KOPT-K1 (cell line): ENCODE measurements around the gene EGR4.

ENCODE experiments used
- H3K27ac ChIP-seq: fragments of 200-600 bp; sonication (generic); 2 replicates; pipeline ENCODE4 v1.5.1; 2016; ENCODE audit warnings: antibody characterized with exemption, mild to moderate bottlenecking, low read depth, low read length; ENCODE audit not compliant: poor library complexity, severe bottlenecking
- H3K36me3 ChIP-seq: fragments of 200-600 bp; sonication (generic); 2 replicates; pipeline ENCODE4 v1.5.1; 2017; ENCODE audit warnings: antibody characterized with exemption, mild to moderate bottlenecking, low read length, moderate library complexity; ENCODE audit not compliant: insufficient read depth
- H3K9me3 ChIP-seq: fragments of 200-600 bp; sonication (generic); 2 replicates; pipeline ENCODE4 v1.5.1; 2017; ENCODE audit warnings: antibody characterized with exemption, low read length, mild to moderate bottlenecking; ENCODE audit not compliant: insufficient read depth, poor library complexity, severe bottlenecking

EGR4 gene

GRCh38 chr2:73293534-73294171 lies at the start of gene EGR4:
Gene EGR4, minus strand, starts transcription at chr2:73293548. Its CDS starts 231 bp downstream, at chr2:73293317.
- Histone ChIP-seq H3K36me3 (no peaks in the 10 kb centered on the region), H3K9me3 (peaks cover 4% of the 10 kb centered on the region), H3K27ac (no peak within 1 kb of the TSS)

GRCh38 chr2:73341039-73341438 lies 47.7 kb upstream of the EGR4 start:
- Histone ChIP-seq H3K27ac (no peak overlapping the region), H3K9me3 (no peaks in the 10 kb centered on the region), H3K36me3 (no peaks in the 10 kb centered on the region)

GRCh38 chr2:73339201-73339600 lies 45.9 kb upstream of the EGR4 start:
- Histone ChIP-seq H3K27ac (no peak overlapping the region), H3K9me3 (peaks cover 10% of the 10 kb centered on the region), H3K36me3 (no peaks in the 10 kb centered on the region)

- Histone ChIP-seq H3K36me3 (no peaks in the 10 kb centered on the region), H3K27ac (no peak overlapping the region), H3K9me3 (peaks cover 10% of the 10 kb centered on the region)
These were observed 44.5 kb upstream of the EGR4 start for GRCh38 chr2:73337828-73338227.

GRCh38 chr2:73334620-73335019 lies 41.3 kb upstream of the EGR4 start:
- Histone ChIP-seq H3K9me3 (peaks cover 10% of the 10 kb centered on the region), H3K27ac (no peak overlapping the region)

GRCh38 chr2:73334045-73334444 lies 40.7 kb upstream of the EGR4 start:
- peaks cover 10% of the 10 kb centered on the region for H3K9me3 ChIP-seq

More at GRCh38 chr2:73334620-73335019, 41.3 kb upstream of the EGR4 start:
- no peaks in the 10 kb centered on the region for H3K36me3 ChIP-seq

GRCh38 chr2:73333564-73333963 lies 40.2 kb upstream of the EGR4 start:
- H3K36me3 ChIP-seq = no peaks in the 10 kb centered on the region
- peaks cover 10% of the 10 kb centered on the region for H3K9me3 ChIP-seq
- peak overlapping the region; percentile 13 for H3K27ac ChIP-seq

More at GRCh38 chr2:73334045-73334444, 40.7 kb upstream of the EGR4 start:
- Histone ChIP-seq H3K27ac (peak overlapping the region; percentile 13), H3K36me3 (no peaks in the 10 kb centered on the region)

GRCh38 chr2:73324126-73324725 lies 30.9 kb upstream of the EGR4 start:
- Histone ChIP-seq H3K36me3 (no peaks in the 10 kb centered on the region), H3K27ac (no peak overlapping the region), H3K9me3 (no peaks in the 10 kb centered on the region)

GRCh38 chr2:73323551-73323950 lies 30.2 kb upstream of the EGR4 start:
- Histone ChIP-seq H3K27ac (no peak overlapping the region), H3K36me3 (no peaks in the 10 kb centered on the region), H3K9me3 (no peaks in the 10 kb centered on the region)

- no peaks in the 10 kb centered on the region for H3K36me3 ChIP-seq
- no peak overlapping the region for H3K27ac ChIP-seq
- H3K9me3 ChIP-seq = no peaks in the 10 kb centered on the region
These were observed 21.1 kb upstream of the EGR4 start for GRCh38 chr2:73314441-73314840.

- Histone ChIP-seq H3K9me3 (no peaks in the 10 kb centered on the region), H3K36me3 (no peaks in the 10 kb centered on the region), H3K27ac (no peak overlapping the region)
These were observed 14.4 kb upstream of the EGR4 start for GRCh38 chr2:73307720-73308119.

GRCh38 chr2:73301636-73302035 lies 8.3 kb upstream of the EGR4 start:
- Histone ChIP-seq H3K36me3 (no peaks in the 10 kb centered on the region), H3K27ac (no peak overlapping the region), H3K9me3 (no peaks in the 10 kb centered on the region)

- no peaks in the 10 kb centered on the region for H3K9me3 ChIP-seq
- no peak overlapping the region for H3K27ac ChIP-seq
- H3K36me3 ChIP-seq = no peaks in the 10 kb centered on the region
These were observed 7.6 kb upstream of the EGR4 start for GRCh38 chr2:73300926-73301325.

GRCh38 chr2:73297586-73297985 lies 4.2 kb upstream of the EGR4 start:
- Histone ChIP-seq H3K9me3 (peaks cover 2% of the 10 kb centered on the region), H3K27ac (no peak overlapping the region), H3K36me3 (no peaks in the 10 kb centered on the region)

GRCh38 chr2:73297151-73297559 lies 3.8 kb upstream of the EGR4 start:
- Histone ChIP-seq H3K9me3 (peaks cover 4% of the 10 kb centered on the region), H3K36me3 (no peaks in the 10 kb centered on the region), H3K27ac (no peak overlapping the region)
